ENCODE measurements around the gene GNB4. TPM values are rescaled to one million over a fixed set of nuclear protein-coding genes. Genes with fewer than 3 reads are reported as not detected.

Gene GNB4
- total and polyA plus RNA-seq, 2 donors (not counting 1 experiment from before 2014, with no cell fraction given): 7.6 to 24.6 TPM

GRCh38 chr3:179347345-179348194 is 103.7 kb downstream of the GNB4 start, which contains the start of gene MFN1:
Gene MFN1 (plus strand): TSS chr3:179347709. CDS start chr3:179348852, 1,143 bp downstream.
- under 1% methylated on average over 51 of the region's 63 CpGs for WGBS (ENCODE audit: insufficient coverage)
- CTCF ChIA-PET: interaction anchor here (0.6 to 1.9 kb wide), 5 partner anchors 24 to 332 kb away, joined by 3 to 9 read pairs (median 4); partner anchors contain the start of genes ACTL6A and ZNF639

More at GRCh38 chr3:179347345-179348194, 103.7 kb downstream of the GNB4 start, which contains the start of gene MFN1:
- Histone ChIP-seq H3K27ac (ENCODE audit: low read length in 2 of 2) (peak within 1 kb of the TSS; percentile 71 to 86), H3K9ac (ENCODE audit: low read length) (peak within 1 kb of the TSS; percentile 88), H3K4me2 (replicated peaks; ENCODE audit: low read depth, low read length, poor library complexity, severe bottlenecking) (peak within 1 kb of the TSS; percentile 75), H3K36me3 (replicated peaks in 1 of 2; ENCODE audit: control extremely low read depth in 1 of 2, control insufficient read depth in 1 of 2, extremely low read depth in 1 of 2, insufficient read depth in 2 of 2, low read length in 1 of 2) (peaks cover 6 to 37% of the 10 kb centered on the region in 2 experiments), H3K79me2 (ENCODE audit: control insufficient read depth, insufficient read depth, low read length) (peaks cover 50% of the 10 kb centered on the region), H4K20me1 (ENCODE audit: control insufficient read depth, insufficient read depth, low read length, poor library complexity, severe bottlenecking) (peaks cover 17% of the 10 kb centered on the region), H2AFZ (ENCODE audit: insufficient read depth, low read depth, low read length, poor library complexity, severe bottlenecking) (peak within 1 kb of the TSS; percentile 97), H3K4me3 (ENCODE audit: control extremely low read depth in 1 of 5, extremely low read depth in 1 of 5, insufficient read depth in 1 of 5, low read depth in 2 of 5, low read length in 4 of 5) (peak within 1 kb of the TSS; percentile 83 to 99 (median 98)), H3K27me3 (replicated peaks in 1 of 4; ENCODE audit: control extremely low read depth in 1 of 4, control insufficient read depth in 3 of 4, insufficient read depth in 4 of 4, low read length in 3 of 4) (no peaks in the 10 kb centered on the region), H3K9me3 (ENCODE audit: control extremely low read depth in 1 of 3, control insufficient read depth in 2 of 3, insufficient read depth in 1 of 3, low read length in 2 of 3) (no peaks in the 10 kb centered on the region), H3K4me1 (ENCODE audit: control insufficient read depth in 2 of 2, insufficient read depth in 2 of 2, low read length in 2 of 2) (peaks cover 17 to 32% of the 10 kb centered on the region in 2 donors)
- peak; percentile 88 for ATAC-seq (ENCODE audit: low read depth)
- POLR2A ChIA-PET: interaction anchor here (0.6 to 2.0 kb wide), 4 partner anchors 22 to 257 kb away, joined by 3 to 4 read pairs (median 4); partner anchors contain the start of genes MRPL47 and NDUFB5
- H3K4me1 Mint-ChIP-seq: peaks cover 28% of the 10 kb centered on the region
- H3K27ac Mint-ChIP-seq: peak within 1 kb of the TSS; percentile 93
- H3K4me3 Mint-ChIP-seq: peak within 1 kb of the TSS; percentile 95
- TF ChIP-seq CTCF (IDR thresholded peaks at IDR 0.05): no peak
- peak; percentile 92 for DNase-seq
- no peaks in the 10 kb centered on the region for H3K27me3 Mint-ChIP-seq
- no peaks in the 10 kb centered on the region for H3K9me3 Mint-ChIP-seq (ENCODE audit: insufficient read depth)
- intact Hi-C loops (cut with micrococcal nuclease): loop anchor here (1.0 to 5.0 kb wide), 9 partner anchors 24 to 1255 kb away; partner anchors contain the start of genes ACTL6A, GNB4, MRPL47 and NDUFB5

Small RNA genes within 50 kb of the gene (small RNA-seq; reads per million reads assigned to genes)
- not detected for gene AC007620.1 (ENCODE audit: insufficient read length, low read depth, low replicate concordance)

Other genes starting within 250 kb of the GNB4 start
- 5.7 and 6.1 TPM in 2 replicates for gene KCNMB3, start 200.4 kb downstream of the GNB4 start, total RNA-seq
- 3.5 and 4.2 TPM in 2 replicates for gene KCNMB3, start 200.4 kb downstream of the GNB4 start, polyA plus RNA-seq
- 39.8 and 43.1 TPM in 2 replicates for gene ZNF639, start 128.4 kb downstream of the GNB4 start, total RNA-seq
- gene ZNF639, start 128.4 kb downstream of the GNB4 start, polyA plus RNA-seq: 22.4 and 35.5 TPM in 2 replicates
- 98.9 and 108 TPM in 2 replicates for gene MFN1, start 103.8 kb downstream of the GNB4 start, total RNA-seq
- gene MFN1, start 103.8 kb downstream of the GNB4 start, polyA plus RNA-seq: 21.7 and 26.0 TPM in 2 replicates
- 48.5 and 55.1 TPM in 2 replicates for gene ACTL6A, start 111.5 kb upstream of the GNB4 start, total RNA-seq
- 26.2 and 64.8 TPM in 2 replicates for gene ACTL6A, start 111.5 kb upstream of the GNB4 start, polyA plus RNA-seq
- 20.2 and 22.0 TPM in 2 replicates for gene MRPL47, start 153.2 kb upstream of the GNB4 start, total RNA-seq
- gene MRPL47, start 153.2 kb upstream of the GNB4 start, polyA plus RNA-seq: 7.5 and 12.9 TPM in 2 replicates
- 52.9 and 60.2 TPM in 2 replicates for gene NDUFB5, start 153.3 kb upstream of the GNB4 start, total RNA-seq
- gene NDUFB5, start 153.3 kb upstream of the GNB4 start, polyA plus RNA-seq: 14.8 and 16.1 TPM in 2 replicates
- gene USP13, start 201.6 kb upstream of the GNB4 start, total RNA-seq: 11.9 and 13.2 TPM in 2 replicates
- gene USP13, start 201.6 kb upstream of the GNB4 start, polyA plus RNA-seq: 1.9 and 4.1 TPM in 2 replicates

Data from B cell (primary cell).